ENCODE results near the gene SMOC1.

SMOC1 gene

GRCh38 chr14:69917287-69917686 is 38.1 kb downstream of the SMOC1 start:
- no peak overlapping the region for H3K27ac ChIP-seq
- no peak for DNase-seq (ENCODE audit: low spot score)
- TF ChIP-seq, protein P1, sequence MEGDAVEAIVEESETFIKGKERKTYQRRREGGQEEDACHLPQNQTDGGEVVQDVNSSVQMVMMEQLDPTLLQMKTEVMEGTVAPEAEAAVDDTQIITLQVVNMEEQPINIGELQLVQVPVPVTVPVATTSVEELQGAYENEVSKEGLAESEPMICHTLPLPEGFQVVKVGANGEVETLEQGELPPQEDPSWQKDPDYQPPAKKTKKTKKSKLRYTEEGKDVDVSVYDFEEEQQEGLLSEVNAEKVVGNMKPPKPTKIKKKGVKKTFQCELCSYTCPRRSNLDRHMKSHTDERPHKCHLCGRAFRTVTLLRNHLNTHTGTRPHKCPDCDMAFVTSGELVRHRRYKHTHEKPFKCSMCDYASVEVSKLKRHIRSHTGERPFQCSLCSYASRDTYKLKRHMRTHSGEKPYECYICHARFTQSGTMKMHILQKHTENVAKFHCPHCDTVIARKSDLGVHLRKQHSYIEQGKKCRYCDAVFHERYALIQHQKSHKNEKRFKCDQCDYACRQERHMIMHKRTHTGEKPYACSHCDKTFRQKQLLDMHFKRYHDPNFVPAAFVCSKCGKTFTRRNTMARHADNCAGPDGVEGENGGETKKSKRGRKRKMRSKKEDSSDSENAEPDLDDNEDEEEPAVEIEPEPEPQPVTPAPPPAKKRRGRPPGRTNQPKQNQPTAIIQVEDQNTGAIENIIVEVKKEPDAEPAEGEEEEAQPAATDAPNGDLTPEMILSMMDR (conservative IDR thresholded peaks at IDR 0.05; ENCODE audit: low read depth): no peak
- POLR2A ChIA-PET (ENCODE audit: low non-redundant PET): no interaction called here
- CTCF ChIA-PET: no interaction called here

DNA sequence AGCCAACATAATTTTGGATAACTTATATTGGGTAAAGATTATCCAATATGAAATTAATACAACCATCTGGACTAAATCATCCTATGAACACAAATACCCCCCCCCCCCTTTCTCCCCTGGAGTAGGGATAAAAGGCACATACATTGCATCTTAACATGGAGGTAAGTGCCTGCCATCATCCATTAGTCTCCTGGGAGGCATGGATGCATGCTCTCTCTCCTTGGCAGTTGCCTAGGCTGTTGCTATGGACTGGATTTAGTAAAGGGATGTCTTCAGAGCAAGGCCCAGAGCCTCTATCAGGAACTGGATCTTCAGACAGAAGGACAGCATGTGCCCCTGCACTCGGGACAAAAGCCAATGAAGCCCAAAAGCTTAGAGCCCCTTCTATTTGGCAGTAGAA is 40.6 kb downstream of the SMOC1 start:
- ChIA-PET POLR2A (ENCODE audit: low non-redundant PET) (no interaction called here), CTCF (no interaction called here)
- TF ChIP-seq, protein P1 (conservative IDR thresholded peaks at IDR 0.05; ENCODE audit: low read depth): no peak
- H3K27ac ChIP-seq: no peak overlapping the region
- DNase-seq (ENCODE audit: low spot score): no peak

DNA sequence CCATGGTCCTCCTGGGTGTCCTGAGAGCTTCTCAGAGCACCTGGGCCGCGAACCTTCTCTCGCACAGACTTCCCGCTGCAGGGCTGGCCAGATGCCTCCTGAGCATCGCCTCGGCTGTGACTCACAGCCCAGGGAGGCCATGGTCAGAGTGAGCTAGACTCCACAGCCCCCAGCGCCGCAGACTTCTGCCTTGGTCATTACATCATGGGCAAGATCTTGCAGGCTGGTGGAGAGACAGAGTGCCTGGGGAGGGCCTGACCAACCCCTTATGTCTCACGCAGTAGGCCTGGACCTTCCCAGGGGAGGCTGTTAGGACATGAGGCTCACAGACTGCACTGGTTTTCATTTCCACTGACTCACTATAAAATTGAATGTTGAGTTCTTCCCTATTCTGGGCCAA is 41.8 kb downstream of the SMOC1 start:
- CTCF ChIA-PET: no interaction called here
- TF ChIP-seq, protein P1 (conservative IDR thresholded peaks at IDR 0.05; ENCODE audit: low read depth): no peak

DNA sequence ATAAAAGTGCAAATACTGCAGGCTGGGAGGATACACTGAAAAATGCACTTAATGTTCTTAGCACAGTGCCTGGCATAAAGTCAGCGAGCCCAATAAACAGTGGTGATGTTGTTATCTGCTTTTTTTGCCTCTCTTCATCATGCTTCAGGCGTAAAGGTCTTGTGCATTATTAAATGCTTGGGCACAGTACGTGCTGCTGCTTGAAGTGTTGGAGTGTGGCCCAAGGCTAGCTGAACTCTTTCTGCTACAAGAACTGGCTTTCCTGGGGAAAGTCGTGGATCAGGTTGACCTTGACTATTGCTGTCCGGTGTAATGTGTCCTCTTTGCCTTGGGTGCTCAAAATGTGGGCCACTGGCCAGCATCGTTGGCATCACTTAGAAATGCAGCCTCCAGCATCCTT is 43.0 kb downstream of the SMOC1 start:
- no peak overlapping the region for H3K27ac ChIP-seq
- ChIA-PET POLR2A (ENCODE audit: low non-redundant PET) (no interaction called here), CTCF (interaction anchor here (0.6 kb wide), 1 partner anchor 414 kb away, joined by 3 read pairs; no protein-coding TSS in a partner anchor)
- TF ChIP-seq, protein P1 (conservative IDR thresholded peaks at IDR 0.05; ENCODE audit: low read depth): no peak
- no peak for DNase-seq (ENCODE audit: low spot score)

More for the DNA sequence above, 41.8 kb downstream of the SMOC1 start:
- POLR2A ChIA-PET (ENCODE audit: low non-redundant PET): no interaction called here
- H3K27ac ChIP-seq: no peak overlapping the region
- no peak for DNase-seq (ENCODE audit: low spot score)

DNA sequence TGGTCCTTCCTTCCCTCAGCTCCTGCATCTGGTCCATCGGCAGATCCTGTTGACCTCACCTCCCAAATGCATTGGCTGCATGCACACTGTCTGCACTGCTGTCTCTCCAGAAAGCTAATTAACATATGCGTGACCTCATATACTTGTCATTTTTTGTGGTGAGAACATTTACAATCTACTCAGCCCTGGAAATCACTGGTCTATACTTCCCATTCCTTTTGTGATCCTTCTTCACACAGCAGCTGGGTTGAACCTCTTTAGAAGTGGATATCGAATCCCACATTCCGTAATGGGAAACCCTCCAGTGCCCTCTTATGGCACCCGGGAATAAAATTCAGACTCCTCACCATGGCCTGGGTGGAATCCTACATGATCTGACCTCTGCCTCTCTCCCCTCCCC is 45.0 kb downstream of the SMOC1 start:
- TF ChIP-seq, protein P1 (conservative IDR thresholded peaks at IDR 0.05; ENCODE audit: low read depth): no peak
- CTCF ChIA-PET: no interaction called here

GRCh38 chr14:69928111-69928523 is 48.9 kb downstream of the SMOC1 start:
- ChIA-PET POLR2A (ENCODE audit: low non-redundant PET) (no interaction called here), CTCF (no interaction called here)
- no peak for DNase-seq (ENCODE audit: low spot score)
- H3K27ac ChIP-seq: no peak overlapping the region
- TF ChIP-seq, protein P1 (conservative IDR thresholded peaks at IDR 0.05; ENCODE audit: low read depth): no peak

More for the DNA sequence above, 45.0 kb downstream of the SMOC1 start:
- POLR2A ChIA-PET (ENCODE audit: low non-redundant PET): no interaction called here
- no peak for DNase-seq (ENCODE audit: low spot score)
- no peak overlapping the region for H3K27ac ChIP-seq

Measured in RWPE1 (cell line).